GM18858 (cell line): ENCODE measurements around the gene ARMH4.

Source experiments
- ATAC-seq: cut with Tn5 transposase; IDR thresholded peaks from one replicate; pipeline ENCODE4 v1.9.1; 2021; ENCODE audit not compliant: unreplicated experiment

Gene ARMH4, protein sequence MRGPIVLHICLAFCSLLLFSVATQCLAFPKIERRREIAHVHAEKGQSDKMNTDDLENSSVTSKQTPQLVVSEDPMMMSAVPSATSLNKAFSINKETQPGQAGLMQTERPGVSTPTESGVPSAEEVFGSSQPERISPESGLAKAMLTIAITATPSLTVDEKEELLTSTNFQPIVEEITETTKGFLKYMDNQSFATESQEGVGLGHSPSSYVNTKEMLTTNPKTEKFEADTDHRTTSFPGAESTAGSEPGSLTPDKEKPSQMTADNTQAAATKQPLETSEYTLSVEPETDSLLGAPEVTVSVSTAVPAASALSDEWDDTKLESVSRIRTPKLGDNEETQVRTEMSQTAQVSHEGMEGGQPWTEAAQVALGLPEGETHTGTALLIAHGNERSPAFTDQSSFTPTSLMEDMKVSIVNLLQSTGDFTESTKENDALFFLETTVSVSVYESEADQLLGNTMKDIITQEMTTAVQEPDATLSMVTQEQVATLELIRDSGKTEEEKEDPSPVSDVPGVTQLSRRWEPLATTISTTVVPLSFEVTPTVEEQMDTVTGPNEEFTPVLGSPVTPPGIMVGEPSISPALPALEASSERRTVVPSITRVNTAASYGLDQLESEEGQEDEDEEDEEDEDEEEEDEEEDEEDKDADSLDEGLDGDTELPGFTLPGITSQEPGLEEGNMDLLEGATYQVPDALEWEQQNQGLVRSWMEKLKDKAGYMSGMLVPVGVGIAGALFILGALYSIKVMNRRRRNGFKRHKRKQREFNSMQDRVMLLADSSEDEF

GRCh38 chr14:58152014-58152857, at the start of gene ARMH4:
TSS of gene ARMH4 (minus strand) at chr14:58152213. CDS start at chr14:58139358, 12,855 bp downstream.
- ATAC-seq = peak; percentile 95

DNA sequence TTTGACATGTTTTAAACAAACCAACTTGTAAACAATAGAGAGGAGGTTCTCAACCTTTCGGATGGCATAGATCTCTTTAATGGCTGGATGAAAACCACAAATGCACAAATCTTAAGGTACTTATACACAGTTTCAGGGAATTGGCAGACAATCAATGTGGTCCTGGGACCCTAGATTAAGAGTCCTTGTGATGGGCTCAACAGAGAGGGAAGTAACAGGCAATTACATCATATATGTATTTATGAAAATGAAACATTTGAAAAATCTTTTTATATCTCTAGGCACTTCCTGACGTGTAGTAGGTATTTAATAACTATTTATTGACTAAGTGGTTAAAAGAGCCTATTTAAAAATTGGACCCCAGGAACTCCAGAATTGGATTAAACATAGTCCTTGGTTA, 48.8 kb upstream of the ARMH4 start:
- ATAC-seq = no peak

DNA sequence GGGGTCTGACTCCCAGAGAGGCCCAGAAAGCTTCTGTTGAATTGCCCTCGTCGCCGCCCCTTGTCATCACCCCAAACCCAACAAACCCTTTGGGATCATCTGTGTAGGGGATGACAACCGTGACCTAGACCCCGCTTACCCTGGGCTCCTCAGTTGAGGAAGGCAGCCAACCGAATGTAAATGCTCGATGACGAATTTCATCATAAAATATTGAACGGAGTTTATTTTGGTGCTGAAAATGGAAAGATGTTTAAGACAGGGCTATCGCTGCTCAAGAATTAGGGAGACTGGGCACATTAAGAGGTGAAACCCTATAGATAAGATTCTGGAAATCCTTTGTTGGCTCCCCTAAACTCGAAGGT, 48.4 kb upstream of the ARMH4 start:
- no peak for ATAC-seq

- ATAC-seq = peak; percentile 89
Measured at GRCh38 chr14:58199726-58200479, 47.9 kb upstream of the ARMH4 start, which contains the start of gene ACTR10. TSS of gene ACTR10 (plus strand) at chr14:58200149. CDS start at chr14:58200218, 69 bp downstream.

GRCh38 chr14:58198086-58198485, 46.1 kb upstream of the ARMH4 start:
- no peak for ATAC-seq

GRCh38 chr14:58196198-58196597, 44.2 kb upstream of the ARMH4 start:
- ATAC-seq = no peak

DNA sequence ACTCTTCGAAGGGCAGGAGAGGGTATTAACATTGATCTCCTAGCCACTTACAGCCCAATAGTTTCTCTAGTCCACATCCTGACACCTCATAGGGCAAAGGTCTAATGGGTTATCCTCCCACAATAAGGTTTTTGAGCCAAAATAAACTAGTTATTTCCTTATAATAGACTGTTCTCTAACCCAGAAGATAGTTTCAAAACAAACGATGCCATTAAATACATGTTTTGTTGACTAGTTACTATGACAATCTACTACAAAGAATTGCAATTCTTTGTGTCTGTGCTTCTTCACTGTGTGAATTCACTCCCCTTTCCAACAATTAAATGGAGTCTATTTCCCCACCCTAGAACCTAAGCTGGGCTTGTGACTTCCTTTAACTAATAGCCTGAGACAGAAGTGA, 41.5 kb upstream of the ARMH4 start:
- no peak for ATAC-seq

- no peak for ATAC-seq
Measured at GRCh38 chr14:58191763-58192601, 40.0 kb upstream of the ARMH4 start.

- no peak for ATAC-seq
Measured at GRCh38 chr14:58189176-58189575, 37.2 kb upstream of the ARMH4 start.

DNA sequence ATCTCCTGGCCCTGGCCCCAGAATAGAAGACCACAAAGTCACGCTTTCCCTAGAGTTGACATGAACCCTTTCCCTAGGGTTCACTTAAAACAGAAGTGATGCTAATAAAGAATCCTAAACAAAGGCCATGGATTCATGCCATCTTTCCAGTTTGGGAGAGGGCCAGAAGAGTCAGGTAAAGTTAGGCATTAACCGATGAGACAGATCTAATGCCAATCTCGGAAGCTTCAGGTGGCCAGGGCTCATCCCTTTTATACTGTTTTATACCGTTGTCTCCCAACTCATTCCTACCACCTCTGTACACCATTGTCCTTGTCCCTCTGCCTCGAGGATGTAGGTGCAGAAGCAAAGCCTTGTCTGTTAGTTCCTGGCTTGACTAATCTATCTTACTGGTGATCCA, 25.1 kb upstream of the ARMH4 start:
- ATAC-seq = no peak

- ATAC-seq = peak; percentile 80
Measured at GRCh38 chr14:58171090-58171489, 19.1 kb upstream of the ARMH4 start.

DNA sequence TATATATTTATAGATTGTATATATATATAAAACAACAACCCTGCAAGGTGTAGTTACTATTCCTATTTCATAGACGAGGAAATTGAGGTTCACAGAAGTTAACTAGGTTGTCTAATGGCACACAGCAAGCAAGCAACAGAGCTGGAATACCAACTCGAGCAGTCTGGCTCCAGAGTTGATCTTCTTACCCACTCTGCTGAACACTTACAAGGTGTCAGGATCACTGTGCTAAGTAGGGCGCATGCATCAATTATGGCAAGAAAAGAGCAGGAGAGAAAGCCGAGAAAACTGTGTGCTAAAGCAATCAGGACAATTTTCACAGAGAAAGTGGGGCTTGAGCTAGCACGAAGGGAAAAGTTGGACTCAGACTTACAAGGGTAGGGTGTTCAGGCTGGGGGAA, 15.9 kb upstream of the ARMH4 start:
- ATAC-seq = no peak

GRCh38 chr14:58167057-58167456, 15.0 kb upstream of the ARMH4 start:
- ATAC-seq = no peak

- peak; percentile 44 for ATAC-seq
Measured at GRCh38 chr14:58166005-58166983, 14.3 kb upstream of the ARMH4 start.

DNA sequence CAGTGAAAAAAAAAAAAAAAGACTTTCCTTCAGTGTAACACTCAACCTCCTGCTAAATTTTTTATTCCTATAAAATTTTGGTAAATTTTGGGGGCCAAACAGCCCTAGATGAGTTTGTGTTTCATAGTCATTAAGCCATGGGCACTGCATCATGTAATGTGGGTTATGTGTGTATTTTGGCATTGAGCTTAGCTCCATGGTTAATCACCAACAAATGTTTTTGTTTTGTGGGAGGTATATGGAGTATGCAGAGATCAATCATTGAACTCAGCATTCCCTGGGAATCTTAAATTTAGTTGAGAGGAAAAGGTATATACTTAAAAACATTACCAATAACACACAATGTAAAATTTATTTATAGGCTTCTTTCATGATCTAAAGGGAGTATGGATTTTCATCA, 8.5 kb upstream of the ARMH4 start:
- ATAC-seq = no peak

DNA sequence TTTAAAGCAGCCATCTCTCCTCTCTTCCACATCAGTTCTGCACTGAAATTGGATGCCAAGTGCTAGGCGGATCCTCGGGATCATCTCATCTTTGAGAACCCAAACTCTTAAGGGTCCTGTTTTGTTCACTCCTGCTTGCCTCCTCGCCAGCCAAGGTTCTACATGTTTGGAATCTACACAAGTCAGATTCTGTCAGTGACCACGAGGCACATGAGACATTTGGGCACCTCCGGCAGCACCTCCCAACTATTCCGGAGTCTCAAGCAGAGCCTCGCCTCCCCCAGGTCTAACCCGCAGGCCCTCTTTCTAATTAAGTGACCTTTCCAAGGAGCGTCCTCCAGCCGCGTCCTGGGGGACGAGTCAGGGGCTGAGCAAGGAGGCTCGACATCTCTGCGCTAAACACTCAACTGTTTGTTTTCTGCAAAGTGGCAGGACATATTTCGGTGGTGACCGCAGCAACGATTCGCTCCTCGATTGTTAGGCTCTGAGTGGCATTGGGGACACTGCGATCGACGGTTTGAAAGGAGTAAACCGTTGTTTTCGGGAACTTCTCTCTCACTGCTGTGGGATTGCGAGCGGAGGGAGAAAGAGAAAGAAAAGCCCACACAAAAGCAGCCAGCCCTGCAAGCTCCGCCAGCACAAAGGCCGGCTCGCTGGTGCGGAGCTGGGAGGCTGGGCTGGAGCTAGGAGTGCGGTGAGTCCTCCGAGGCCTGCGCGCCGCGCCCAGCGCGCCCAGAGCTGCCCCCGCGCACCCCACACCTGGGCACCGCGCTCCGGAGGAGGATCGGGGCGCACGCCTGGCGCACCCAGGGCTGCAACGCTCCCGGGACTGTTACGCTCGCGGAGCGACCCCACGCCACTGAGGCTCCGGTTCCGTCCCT, 640 bp downstream of the ARMH4 start:
- peak; percentile 21 for ATAC-seq

DNA sequence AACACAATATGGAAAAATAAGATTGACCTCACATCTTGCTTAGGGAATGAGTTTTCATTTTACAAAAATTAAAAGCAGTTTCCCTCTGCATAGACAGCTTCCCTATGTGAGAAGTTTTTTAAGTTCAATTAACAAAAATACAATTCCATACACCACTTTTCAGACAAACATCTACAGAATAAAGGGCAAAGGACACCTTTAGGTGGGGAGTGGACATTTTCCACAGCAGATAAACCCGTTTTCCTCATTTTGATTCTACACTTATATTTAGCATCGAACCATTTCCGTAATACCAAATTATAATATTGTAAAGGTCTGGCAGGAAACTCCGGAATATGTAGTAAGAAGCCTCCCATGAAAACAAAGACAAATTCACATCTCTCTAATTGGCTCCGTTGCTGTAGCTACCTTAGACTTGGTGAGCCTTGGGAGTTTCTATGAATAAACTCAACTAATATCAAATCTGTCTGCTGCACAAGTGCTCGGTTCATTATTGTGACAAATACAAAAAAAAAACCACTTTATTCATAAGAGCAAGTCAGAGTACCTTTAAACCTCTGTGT, 1.7 kb downstream of the ARMH4 start:
- no peak for ATAC-seq
